Islet precursor cell (in vitro differentiated cells): ENCODE measurements around the gene ZNF266.

Source experiments
- DNase-seq: peaks from one replicate; pipeline ENCODE4 v3.0.0-alpha.2; 2018

The ZNF266 gene

DNA sequence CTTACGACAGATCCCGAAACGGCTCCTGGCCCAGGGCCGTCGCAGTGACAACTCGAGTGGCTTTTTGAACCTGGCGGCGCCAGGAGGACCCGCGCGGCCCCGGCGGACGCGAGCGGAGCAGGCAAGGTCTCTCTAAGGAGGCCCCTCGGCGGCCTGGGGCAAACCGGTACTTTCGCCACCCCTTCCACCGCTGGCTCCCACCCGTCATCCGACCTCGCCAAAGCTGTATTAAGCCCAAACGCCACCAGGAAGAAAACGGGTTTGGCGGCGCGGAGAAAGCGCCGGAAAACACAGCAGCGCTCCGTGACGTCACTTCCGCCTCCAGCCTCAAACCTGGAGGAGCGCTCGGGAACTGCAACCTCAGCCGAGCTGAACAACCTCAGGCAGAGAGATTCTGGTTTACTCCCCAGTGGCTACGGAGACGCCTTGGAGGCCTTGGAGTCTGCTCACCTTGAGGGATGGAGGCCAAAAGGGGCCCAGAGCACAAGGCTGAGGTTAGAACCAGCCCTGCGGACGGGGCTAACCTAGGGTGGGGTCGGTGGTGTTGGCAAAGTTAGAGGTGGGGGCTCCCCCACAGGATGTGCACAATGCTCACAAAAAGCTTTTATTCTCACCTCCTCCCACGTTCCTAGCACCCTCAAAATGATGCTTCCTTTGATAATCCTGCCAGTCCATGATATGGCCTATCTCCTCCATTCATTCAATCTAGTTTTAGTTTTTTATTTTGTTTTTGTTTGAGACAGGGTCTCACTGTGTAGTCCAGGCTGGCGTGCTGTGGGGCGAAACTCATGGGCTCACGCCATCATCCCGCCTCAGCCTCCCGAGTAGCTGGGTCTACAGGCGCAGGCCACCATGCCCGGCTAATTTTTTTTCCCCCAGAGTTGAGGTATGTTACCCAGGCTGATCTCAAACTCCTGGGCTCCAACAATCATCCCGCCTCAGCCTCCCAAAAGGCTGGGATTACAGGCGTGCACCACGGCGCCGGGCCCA lies at the start of gene ZNF266:
TSS of gene ZNF266 (minus strand) at position 295 of the 990 bp plus-strand sequence. CDS start 15,484 bp downstream, outside the sequence.
- DNase-seq = peak; percentile 94

- DNase-seq = no peak
These were observed 49.8 kb upstream of the ZNF266 start for GRCh38 chr19:9485140-9485539.

GRCh38 chr19:9474975-9475374 lies 39.6 kb upstream of the ZNF266 start:
- DNase-seq = no peak

- no peak for DNase-seq
These were observed 31.8 kb upstream of the ZNF266 start for GRCh38 chr19:9467161-9467560.

- DNase-seq = no peak
These were observed 26.6 kb upstream of the ZNF266 start for GRCh38 chr19:9461938-9462337.

DNA sequence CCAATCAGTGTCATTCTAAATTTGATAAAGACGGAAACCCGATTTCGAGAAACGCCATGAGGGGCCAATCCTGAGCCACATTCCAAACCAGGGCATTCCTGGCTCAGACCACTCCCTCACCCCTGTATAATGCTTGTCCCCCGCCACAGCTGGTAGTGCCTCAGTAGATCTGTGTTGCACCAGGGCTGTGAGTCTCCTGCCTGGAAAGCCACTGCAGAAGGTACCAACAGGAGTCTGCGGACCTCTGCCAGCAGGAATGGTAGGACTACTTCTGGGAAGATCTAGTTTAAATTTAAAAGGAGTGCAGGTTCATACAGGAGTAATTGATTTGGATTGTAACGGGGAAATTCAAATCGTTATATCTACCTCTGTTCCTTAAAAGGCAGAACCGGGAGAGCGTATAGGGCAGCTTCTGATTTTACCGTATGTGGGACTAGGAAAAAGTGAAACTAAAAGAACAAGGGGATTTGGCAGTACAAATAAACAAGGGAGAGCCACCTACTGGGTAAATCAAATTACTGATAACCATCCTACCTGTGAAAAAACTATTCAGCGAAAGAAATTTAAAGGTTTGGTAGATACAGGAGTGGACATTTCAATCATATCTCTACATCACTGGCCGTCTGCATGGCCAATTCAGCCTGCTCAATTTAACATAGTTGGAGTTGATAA lies 20.8 kb upstream of the ZNF266 start:
- no peak for DNase-seq

DNA sequence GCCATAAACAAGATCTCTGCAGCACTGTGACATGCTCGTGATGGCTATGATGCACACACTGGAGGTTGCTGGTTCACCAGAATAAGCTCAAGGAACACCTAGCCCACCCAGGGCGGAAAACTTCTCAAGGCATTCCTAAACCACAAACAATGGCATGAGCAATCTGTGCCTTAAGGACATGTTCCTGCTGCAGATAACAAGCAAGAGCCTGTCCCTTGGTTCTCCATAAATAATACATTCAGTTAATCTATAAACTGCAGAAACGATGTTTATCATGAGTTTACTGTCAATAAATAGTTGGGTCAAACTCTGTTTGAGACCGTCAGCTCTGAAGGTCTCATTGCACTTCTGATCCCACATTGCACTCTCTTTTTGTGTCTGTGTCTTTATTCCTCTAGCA lies 18.6 kb upstream of the ZNF266 start:
- no peak for DNase-seq

DNA sequence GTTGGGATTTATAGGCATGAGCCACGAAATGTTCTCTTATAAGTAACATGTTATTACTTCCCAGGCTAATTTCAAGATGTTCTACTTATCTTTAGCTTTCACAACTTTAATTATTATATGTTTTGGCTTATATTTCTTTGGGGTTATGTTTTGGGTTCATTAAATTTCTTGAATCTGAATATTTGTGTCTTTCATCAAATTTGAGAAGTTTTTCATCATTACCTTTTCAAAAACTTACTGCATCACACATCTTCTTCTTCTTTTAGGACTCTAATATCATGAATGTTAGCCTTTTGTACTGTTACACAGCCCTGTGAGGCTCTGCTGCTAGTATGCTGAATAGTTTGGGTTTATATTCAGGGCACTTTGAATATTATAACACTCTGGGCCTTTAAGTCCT lies 9.7 kb upstream of the ZNF266 start:
- DNase-seq = no peak

DNA sequence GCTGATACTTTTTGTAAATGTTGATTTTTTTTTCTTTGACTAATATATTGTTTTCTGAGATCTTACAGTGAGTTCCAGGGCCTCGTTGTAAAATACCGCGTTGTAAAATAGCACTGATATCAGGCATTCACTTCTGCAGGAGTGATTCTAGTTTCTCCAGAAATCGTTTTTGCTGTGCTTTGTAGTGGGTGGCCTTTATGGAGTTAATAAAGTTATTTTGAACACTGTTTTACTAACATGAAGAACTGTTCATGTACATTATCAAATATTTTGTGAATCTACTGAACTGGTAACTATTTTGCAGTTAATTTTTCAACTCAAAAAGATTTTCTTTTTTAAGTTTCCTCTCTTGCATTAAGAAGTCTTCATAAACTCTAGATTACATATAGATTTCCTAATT lies 985 bp upstream of the ZNF266 start:
- DNase-seq = no peak

GRCh38 chr19:9431475-9431874 lies 3.9 kb downstream of the ZNF266 start:
- DNase-seq = peak; percentile 67

DNA sequence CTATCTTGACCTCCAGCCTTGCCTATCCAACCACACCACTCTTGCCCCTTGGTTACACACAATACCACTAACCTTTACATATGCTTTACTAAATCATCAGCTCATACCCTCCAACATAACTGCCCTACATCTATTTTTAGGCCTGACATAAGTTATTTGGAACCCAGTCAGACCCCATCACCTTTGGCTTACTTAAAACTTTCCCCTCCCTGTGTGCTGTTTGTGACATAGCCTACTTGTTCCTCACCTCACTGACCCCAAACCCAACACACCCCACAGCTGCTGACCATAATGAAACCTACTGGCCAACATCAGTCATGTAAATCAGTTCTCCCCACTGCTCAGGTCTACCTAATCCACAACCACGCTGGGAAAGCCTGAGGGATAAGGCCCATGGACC lies 4.9 kb downstream of the ZNF266 start:
- DNase-seq = no peak

DNA sequence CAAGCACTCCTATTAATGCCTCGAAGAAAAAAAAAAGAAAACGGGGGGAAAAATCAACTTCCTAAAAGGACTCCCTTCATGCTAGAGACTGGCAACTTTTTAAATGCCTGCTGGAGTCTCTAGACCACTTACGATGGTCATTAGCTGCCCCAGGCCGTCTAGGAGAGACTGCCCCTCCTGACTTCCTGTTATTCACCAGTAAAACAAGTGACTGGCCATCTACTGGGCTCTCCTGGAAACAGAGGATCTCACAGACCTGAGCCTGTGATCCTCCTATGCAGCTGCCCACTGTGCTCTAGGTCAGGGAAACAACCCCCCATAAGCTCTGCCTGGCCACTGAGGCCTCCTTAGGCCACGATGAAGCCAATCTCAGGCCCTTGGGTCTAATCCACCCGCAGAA lies 7.4 kb downstream of the ZNF266 start:
- peak; percentile 62 for DNase-seq

DNA sequence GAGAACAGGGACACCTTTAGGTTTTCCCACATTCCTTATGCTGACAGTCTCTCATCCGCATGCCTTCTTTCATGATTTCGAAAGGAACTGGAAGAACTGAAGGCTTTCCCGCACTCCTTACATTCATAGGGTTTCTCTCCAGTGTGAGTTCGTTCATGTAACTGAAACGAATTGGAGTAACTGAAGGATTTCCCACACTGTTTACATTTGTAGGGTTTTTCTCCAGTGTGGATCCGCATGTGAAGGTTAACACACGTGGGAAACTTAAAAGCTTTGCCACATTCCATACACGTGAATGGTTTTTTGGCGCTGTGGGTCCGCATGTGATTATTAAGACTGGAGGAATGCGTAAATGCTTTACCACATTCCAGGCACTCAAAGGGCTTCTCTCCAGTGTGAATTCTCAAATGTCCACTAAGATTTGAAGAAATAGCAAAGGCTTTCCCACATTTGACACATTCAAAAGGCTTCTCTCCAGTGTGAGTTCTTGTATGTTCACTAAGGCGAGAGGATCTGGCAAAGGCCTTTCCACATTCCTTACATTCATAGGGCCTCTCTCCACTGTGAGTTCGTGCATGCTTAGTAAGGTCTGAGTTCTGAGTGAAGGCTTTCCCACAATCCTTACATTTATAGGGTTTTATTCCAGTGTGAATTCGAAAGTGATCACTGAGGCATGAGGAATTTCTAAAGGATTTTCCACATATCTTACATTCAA lies 22.0 kb downstream of the ZNF266 start:
- DNase-seq = no peak

DNA sequence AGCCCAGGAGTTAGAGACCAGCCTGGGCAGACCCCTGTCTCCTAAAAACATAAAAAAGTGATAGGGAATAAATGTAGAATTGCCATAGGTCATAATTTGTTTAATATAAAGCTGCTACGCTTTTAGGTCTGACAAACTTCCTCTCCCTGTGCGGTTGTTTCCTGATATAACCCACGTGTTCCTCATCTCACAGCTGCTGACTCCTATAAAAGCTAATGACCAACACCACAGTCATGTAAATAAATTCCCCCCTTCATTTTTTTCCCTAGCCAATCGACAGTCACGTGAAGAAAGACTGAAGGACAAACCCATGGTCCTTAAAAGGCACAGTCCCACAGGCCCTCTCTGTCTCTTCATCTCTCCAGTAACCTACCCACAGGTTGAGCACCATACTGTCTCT lies 27.5 kb downstream of the ZNF266 start:
- no peak for DNase-seq

DNA sequence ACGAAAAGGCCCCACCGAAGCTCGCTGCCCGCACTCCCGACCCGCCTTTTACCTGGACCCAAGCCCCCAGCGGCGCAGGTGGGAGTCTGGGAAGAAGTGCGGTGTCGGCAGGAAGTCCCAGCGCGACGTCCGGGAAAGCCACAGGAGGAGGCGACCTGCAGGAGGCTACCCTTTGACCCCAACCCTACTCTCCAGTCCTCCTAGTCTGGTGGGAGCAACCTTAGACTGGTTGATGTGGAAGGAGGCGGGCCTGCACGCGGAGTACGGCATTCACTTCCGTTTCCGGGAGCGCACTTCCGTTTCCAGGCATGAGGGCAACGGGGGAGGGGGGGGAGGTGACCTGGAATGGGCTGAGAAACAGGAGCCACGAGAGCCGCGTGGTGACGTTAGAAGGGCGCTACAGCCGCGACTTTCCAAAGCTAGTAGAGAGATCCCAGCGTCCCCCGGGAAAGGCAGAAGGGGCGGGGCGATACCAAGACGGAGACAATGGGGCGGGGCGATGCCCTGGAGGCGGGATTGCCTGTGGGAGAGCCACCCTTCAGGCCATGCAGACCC lies 28.5 kb downstream of the ZNF266 start:
- DNase-seq = no peak

- DNase-seq = no peak
These were observed 54.0 kb downstream of the ZNF266 start for GRCh38 chr19:9381361-9381785.

- no peak for DNase-seq
These were observed 64.4 kb downstream of the ZNF266 start for GRCh38 chr19:9370738-9371619.

DNA sequence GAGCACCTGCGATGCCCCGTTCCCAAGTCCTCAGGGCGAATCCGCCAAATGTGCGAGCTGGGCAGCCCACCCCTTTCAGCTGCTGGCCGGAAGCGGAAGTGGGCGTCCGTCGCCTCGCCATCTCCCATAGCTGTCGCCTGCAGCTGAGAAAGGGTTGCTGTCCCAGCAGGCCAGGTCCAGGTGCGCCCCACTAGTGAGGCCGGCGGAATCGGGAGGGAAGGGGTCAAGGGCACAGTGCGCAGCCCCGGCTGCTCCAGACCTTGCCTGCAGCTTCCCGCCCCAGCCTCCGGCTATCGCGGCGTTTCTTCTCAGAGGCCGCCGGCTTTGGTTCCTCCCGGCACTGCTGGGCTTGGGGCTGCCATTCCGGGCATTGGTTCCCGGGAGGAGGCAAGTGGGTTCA lies 72.5 kb downstream of the ZNF266 start, which contains the start of gene ZNF177:
TSS of gene ZNF177 (plus strand) at position 109 of the 400 bp plus-strand sequence. CDS start 15,299 bp downstream, outside the sequence.
- DNase-seq = no peak
